HG03565 (cell line): ENCODE results near the gene SMAD6.

ENCODE experiments used
- ATAC-seq: cut with Tn5 transposase; IDR thresholded peaks from one replicate; pipeline ENCODE4 v1.9.1; 2021; ENCODE audit warnings: mild to moderate bottlenecking, moderate library complexity; ENCODE audit not compliant: unreplicated experiment

The SMAD6 gene

DNA sequence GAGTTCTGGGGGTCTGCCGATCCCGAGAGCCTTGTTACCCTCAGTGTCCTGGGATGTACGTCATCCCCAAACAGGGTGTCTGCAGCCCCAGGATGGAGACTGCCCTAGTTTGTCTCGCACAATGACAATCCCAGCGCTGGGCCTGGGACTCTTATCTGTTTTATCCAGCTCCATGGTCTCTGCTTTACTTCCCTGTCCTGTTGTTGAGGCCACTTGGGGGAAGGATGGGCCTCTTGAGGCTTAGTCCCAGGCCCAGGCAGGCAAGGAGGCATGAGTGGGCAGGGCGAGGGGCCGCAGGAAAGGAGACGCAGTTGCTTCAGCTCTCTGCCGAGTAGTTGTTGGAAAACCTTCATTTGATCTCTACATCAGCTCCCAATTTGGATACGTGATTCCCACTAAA lies 17.4 kb downstream of the SMAD6 start:
- no peak for ATAC-seq

DNA sequence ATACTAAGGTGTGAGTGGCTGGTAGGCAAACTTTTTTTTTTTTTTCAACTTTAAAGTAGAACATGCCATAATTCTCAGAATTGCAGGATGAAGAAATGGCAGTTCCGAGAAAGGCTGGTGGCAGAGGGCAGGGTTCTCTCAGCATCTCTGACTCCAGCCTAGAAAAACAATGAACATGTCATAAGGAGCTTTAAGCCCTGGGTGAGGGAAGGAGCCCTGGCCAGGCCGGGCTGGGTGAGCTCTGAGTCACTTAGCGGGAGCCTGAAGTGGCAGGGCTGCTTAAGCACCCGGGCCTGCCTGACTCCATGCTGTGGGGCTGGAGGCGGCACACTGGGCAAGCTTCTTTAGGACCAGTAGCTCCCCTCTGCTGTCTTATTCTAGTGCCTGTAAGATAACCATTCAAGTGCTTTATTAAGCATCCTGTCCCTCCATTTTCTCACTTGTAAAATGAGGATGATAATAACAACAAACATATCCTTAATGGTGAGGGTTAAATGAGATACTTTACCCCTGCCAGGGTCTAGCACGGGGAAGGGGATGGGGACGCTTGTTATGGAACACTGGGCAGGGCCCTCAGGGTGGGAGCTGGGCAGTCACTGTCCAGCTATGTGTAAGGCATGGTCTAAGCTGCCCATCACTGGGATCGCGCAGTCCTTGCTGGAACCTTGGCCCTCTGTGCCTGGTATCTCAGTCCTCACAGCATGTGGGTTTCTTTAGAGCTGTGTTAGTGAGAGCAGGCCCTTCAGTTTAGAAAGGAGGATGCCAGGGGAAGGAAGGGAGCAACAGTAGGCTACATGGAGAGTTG lies 18.4 kb downstream of the SMAD6 start:
- ATAC-seq: no peak

DNA sequence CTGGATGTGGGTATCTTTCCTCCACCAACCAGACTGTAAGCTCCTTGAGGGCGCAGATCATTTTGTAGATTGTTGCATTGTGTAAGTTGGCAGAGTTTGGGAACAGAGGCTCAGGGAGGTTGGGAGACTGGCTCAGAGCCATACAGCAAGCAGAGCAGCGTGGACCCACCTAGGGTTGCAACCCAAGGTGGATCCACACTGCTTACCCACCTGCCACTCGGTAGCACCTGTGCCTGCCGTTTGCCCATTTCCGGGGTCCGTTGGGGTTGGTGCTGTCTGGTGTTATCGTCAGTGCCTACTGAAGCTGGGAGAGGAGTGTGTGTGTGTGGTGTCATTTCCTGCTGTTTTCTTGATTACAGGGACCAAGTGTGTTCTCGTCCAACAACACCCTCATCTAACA lies 19.0 kb downstream of the SMAD6 start:
- ATAC-seq: no peak

DNA sequence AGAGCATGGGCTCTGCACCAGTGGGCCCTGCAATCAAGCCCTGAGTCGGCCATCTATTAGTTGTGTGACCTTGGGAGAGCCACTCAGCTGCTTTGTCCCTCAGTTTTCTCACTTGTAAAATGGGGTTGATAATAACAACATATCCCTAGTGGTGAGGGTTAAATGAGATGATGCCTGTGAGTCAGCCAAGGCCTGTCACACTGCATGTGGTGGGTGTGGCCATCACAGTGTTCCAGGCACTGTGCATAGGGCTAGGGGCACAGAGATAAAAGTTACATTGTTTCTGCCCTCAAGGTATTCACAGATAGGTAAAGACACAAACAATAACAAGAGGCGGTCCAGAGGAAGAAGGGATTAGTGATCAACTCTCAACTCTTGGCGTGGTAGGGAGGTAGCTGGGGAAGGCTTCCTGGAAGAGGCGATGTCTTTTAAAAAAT lies 19.5 kb downstream of the SMAD6 start:
- no peak for ATAC-seq

DNA sequence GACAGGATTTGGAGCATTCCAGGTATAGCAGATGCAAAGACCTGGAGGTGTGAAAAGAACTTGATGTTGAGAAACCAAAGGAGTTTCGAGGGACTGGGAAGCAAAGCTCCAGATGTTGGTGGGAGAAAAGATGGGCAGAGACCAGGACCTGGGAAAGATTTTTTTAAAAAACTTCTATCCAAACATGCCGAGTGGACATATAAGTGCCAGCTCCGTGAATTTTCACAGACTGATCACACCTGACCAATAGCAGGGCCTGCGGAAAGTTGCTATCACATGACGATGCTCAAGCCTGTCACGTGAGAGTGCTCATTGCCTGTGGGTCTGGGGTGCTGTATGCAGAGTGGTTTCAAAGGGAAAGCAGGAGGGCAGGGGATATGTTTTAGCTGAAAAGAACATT lies 19.9 kb downstream of the SMAD6 start:
- no peak for ATAC-seq

DNA sequence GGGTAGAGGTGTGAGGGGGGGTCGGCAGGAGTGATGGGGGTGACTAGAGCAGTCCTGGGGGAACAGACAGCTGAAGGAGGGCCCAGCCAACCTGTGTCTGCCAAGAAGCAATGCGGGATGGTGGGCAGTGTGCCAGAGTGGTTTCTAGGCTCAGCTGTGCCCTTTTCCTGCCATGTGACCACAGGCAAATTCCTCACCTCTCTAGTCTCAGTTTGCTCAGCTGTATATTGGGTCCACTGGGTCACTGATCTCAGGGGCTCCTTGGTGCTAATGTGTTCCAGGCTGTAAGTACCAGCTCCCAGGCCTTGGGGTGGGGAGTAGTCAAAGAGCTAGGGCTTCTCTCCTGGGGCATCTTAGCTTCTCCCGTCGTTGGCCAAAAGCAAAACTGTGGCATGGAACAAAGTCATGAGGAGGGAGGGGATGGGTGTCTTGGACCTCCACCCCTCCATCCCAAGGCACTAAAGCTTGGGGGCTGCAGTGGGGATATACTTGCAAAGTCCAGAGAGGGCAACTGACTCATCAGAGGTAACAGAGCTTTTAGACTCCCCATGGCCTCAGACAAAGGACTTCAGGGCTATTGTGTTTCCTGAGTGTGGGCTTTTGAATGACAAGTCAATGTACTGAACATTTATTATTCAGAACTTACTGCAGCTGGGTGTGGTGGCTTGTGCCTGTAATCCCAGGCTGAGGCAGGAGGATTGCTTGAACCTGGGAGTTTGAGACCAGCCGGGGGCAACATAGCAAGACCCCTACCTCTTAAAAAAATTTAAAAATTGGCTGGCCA lies 20.9 kb downstream of the SMAD6 start:
- no peak for ATAC-seq

DNA sequence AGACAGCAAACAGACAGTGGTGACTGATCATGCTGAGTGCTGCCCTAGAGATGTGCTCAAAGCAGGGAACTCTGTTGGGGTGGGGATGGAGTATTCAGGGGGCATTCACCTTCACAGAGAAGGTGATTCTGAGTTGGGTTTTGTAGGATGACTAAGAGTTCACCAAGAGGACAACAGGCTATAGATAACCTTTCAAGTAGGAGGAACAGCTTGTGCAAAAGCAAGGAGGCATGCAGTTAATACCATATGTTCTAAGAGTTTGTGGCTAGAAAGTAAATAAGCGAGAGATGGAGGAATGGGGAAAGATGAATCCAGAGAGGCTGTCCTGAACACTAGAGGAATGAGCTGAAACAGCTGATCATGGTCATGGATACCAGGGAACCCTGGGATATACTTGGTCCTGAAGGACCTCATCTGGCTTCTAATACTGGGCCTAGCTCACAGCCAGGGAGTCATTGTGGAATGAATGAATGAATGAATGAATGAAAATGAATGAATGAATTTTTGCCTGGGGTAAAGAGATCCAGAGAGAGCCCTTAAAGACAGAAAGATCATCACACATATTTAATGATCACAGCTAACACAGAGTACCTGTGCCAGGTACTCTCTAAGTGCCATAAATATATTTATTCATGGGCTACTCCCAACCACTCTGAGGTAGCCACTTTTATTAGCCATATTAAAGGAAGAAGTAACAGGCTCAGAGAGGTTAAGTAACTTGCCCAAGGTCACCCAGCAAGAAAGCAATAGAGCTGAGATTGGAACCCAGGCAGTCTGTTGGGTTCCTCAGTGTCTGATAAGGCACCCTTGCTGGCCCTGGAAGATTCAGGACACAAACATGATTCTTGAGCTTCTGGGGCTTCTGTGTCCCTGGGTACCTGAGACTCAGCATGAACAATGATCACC lies 22.0 kb downstream of the SMAD6 start:
- no peak for ATAC-seq

DNA sequence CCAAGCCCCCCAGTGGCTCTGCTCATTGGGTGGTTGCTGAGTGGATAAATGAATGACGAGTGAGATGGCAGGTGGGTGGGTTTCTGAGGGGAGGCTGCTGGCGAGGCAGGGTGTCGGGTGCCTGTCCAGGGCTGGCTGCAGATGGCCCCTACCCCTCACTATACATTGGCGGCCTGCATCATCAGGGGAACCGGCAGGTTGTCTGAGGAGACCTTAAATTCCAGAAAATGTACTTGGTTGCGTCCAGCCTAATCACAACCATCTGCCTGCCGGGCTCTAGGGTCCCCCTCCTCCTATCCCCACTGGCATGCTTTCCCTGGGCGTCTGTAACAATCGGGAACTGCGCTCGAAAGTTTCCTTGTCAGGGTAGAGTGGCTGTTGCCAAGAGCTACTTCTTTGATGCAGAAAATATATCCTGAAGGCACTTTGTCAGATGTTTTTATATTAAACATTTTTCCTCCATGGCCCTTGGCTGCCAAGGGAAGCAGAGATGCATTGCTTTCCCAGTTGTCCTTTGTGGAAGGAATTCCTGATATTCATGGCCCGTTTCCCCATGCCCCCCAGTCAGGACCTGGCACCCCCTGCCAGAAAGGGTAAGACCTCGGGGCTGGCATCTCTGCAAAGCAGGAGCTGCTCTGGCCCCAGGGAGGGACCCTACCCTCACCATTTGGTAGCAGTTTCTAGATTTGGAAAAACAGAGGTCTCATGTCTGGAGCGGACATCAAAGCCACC lies 22.9 kb downstream of the SMAD6 start:
- ATAC-seq: no peak

DNA sequence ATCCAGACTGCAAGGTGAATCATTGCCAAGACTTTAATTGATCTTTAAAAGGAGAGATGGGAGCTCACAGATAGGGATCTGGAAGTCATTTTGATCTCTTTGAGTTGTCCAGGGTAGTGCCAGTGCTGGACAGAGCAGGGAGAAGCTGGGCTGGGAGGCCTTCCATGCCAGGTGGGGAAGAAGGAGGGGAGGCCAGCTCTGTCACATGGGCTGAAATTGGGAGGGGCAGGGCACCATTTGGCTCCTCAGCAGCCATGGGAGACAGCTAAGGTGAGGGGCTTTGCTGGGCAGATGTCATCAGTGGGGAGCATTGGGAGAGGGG lies 23.4 kb downstream of the SMAD6 start:
- no peak for ATAC-seq

DNA sequence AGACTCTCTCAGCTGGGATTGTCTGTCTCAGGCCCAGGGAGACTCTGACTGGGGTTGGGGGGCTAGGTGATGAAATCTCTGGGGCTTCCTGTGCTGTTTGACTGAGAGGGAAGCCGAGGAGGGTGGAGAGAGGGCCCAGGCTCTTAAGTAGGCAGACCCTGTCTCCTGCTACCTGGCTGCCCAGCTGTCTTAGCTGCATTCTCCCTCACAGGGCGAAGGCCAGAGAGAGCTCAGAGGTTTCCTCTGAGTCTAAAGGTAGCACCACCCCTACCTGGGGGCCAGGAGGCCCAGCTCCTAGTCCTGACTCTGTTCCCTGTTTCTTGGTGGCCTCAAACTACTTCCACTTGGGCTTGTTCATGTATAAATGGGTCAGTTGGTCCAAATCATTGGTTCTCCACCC lies 24.4 kb downstream of the SMAD6 start:
- no peak for ATAC-seq

DNA sequence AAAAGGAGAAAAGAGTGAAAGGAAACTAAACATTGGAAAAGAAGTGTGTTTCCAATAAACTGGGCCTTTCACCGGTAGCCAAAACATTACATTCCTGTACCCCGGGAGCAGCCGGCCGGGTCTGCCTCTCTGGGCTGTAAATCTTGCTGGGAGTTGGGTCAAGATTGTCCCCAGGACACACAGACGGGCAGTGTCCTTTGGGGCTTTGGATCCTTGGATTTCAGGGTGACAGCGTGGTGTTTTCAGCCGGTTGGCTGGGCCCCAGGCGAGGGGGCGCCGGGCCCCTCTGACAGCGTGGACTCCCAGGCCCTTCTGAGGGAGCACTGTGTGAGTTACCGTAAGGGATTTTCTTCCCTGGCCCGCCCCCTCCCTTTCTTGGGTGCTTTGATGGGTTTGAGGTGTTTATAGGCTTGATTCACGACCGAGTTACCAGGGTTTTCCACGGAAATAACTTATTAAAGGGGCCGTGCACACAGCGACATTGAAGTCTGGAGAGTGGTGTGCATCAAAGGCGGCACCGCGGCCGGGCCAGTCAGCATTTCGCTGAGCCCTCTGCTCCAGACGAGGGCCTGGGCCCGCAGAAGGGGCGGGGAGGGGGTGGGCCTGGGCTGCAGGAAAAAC lies 27.4 kb downstream of the SMAD6 start:
- no peak for ATAC-seq

DNA sequence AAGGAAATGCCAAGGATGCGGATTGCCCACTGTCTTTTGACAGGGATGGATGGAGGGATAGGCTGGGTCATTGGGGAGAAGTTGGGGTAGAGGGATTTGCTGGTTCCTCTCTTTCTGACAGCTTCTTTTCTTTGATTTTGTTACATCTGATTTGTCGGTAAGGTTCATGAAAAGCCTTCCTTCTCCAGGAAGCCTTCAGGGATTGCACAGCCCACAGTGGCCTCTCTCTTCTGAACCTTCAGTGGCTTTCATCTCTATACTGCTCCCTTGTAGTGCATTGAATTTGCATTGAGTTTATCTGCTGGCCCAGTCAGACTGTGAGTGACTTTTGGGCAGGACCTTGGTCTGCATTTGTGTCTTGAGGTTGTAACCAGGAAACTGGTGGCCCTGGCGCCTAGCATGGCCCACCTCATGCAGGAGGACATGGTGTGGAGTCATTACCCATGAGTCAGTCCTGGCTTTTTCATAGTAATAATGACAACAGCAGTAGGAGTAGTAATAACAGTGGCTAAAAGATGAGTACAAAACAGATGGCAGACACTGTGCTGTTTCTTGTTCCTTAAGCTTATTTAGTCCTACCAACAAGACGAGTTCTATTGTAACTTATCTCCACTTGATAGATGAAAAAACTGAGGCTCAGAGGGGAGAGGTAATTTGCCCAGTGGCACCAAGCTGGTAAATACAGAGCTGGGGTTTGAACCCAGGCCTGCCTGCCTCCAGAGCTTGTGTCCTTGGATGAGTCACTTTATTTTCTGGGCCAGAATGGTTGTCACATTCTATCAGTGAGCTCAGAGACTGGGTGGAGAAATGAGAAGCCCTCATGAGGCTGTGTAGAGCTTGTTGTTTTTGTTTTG lies 28.4 kb downstream of the SMAD6 start:
- ATAC-seq: no peak

DNA sequence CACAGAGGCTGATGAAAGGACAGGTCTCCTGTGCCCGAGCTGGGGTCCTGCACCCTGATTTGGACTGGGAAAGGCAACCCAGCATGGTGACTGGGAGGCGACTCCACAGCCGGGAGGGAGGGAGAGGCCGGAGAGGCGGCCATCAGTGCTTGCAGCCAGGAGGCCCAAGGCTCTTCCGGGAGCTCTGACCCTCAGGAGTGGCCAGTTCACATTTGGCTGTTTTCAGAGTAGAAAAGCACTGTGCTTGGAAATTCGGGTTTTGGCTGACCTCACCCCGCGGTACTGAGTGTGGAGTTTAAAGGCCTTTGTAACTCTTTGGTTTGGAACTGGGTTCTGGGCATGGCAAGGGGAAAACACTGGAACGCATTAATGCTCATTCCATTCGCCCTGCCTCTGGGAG lies 31.9 kb downstream of the SMAD6 start:
- ATAC-seq: no peak

DNA sequence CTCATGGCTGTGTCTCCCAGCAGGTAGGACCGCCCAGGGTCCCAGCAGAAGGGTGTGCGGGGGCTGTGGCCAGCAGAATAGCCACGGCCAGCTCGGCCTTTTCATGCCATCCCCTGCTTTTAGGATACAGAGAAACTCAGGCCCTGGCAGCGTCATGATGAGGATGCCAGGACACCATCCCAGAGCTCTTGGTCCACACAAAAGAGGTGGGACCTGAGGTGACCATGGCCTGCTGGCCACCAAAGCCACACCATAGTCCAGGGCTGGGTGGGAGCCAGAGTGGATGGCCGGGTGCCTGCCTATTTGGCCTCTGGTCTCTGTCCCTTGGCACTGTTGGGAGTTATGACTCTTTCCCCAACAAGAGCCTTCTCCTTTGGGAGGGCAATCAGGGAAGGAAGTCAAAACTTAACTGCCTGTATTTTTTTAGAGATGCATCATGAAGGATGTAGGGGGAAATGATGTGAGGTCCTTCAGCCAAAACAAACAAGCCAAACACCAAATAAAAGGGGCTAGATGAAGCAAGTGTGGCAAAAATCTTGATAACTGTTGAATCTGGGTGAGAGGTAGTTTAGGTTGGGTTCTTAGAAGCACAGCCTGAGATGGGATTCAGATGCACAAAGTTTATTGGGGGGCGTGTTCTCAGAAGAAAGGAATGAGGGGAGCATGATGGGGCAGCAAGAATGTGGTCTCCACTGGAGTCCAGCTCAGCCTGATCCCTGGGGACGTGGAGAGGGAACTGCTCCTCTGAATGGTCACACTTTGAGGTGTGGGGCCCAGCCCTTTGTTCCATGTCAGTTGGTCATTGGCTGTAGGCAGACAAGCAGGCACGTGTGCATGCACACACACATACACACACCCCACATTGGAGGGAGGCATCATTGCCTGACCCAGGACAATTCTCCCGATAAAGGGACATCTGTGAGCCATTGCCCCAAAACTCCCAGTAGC lies 33.2 kb downstream of the SMAD6 start:
- ATAC-seq: no peak

DNA sequence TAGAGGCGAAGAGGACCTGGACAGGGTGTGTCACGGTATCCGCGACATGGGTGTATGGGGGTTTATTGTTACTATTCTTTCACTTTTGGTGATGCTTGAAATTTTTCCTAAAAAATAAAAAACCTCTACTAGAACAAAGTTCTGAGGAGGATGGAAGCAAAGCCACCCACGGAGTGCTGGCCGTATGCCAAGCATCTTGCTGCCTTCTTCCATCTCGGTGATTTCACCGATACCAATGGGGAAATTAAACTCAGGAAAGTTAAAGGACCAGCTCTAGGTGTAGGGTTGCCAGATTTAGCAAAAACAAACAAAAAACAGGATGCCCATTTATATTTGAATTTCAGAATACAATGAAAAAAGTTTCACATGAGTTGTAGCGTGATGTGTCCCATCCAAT lies 33.9 kb downstream of the SMAD6 start:
- no peak for ATAC-seq

DNA sequence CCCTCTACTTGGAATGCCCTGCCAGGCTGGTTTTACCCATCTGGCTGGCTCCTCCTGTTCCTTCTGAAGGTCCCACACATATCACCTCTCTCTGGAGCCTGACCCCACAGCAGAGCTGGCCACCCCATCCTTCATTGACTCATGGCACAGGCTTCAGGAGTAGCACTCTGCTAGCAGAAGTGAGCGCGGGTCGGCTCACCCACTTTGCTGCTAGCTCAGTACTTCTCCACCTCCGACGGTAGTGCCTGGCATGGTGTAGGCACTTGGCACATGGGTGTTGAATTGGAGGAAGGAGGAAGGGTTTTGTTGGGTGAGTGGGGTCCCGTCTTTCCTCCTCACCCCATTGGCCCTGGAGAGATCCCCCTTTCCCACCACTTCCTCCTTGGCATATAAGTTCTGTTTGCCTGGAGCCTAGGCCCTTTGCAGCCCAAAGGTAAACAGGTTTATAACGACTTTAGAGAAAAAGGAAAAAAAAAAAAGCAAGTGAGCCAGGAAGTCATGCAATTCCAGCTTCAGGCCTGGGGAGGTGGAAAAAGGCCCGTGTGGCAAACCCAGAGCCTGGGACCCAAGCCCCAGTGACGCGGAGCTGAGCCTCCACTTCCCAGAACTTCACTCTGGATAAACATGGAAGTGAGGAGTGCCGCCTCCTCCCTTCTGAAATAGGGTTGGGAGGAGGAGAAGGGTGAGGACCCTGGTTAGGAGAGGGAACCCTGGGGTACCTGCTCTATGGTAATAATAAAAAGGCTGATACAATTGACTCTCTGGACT lies 35.4 kb downstream of the SMAD6 start:
- ATAC-seq: no peak

DNA sequence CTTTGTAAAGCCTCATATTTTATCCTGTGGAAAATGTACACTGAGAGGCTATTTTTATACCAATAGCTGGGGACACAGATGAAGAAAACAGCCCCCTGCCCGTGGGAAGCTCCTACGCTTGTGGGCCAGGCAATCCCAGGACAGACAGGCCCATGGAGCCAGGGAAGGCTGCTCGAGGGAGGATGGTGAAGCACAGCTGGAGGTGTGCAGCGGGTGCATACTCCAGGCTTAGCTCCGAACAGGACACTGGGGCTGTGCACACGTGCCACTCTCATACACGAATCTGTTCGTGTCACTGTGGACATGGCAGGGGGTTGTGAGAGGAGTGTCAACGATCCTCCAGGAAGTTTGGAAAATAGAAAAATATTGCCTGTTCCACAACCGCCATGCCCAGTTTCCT lies 36.1 kb downstream of the SMAD6 start:
- ATAC-seq: no peak

DNA sequence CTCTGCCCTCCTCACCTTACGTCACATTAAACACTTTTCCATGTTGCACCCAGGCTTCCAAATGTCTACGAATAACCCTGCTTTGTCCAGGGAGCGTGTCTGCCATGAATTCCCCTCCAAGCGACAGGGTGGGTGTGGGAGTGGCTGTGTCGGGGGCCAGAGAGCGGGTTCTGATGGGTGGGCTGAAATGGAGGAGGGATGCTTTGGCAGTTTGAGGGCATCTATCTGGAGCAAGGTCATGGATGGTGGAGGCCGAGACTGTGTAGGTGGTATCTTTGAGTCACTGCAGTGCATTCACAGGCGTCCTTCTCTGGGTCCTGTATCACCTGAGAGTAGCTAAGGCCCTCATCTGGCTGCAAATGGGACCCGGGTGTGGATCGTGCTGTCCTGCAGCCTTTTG lies 36.6 kb downstream of the SMAD6 start:
- no peak for ATAC-seq
